HepG2 (cell line): Measurements from ENCODE around the gene LONP1. TPM values are rescaled to one million over a fixed set of nuclear protein-coding genes. Genes with fewer than 3 reads are reported as not detected.
A peak's percentile ranks its signal among the peaks of the same experiment; 100 is the strongest.

Experiments
- ATAD3A ChIP-seq: sonication (generic); formaldehyde crosslinking; IDR thresholded peaks from 2 replicates; pipeline ENCODE4 v1.4.0; 2020; ENCODE audit warnings: missing genetic modification reagents
- ATF5 ChIP-seq: sonication (generic); formaldehyde crosslinking; IDR thresholded peaks from 2 replicates; pipeline ENCODE4 v1.4.0; 2020; ENCODE audit warnings: mild to moderate bottlenecking, low read depth, missing genetic modification reagents
- CCDC6 ChIP-seq: sonication (generic); formaldehyde crosslinking; IDR thresholded peaks from 2 replicates; pipeline ENCODE4 v1.8.1; 2022; ENCODE audit warnings: mild to moderate bottlenecking, missing genetic modification reagents, moderate library complexity
- CREB3 ChIP-seq: sonication (generic); formaldehyde crosslinking; IDR thresholded peaks from 2 replicates; pipeline ENCODE4 v1.5.0; 2020; ENCODE audit warnings: missing genetic modification reagents
- HDAC2 ChIP-seq: sonication (generic); formaldehyde crosslinking; IDR thresholded peaks from 2 replicates; pipeline ENCODE4 v1.4.0; 2020; ENCODE audit warnings: missing genetic modification reagents
- HOXA5 ChIP-seq: sonication (generic); formaldehyde crosslinking; IDR thresholded peaks from 2 replicates; pipeline ENCODE4 v1.4.0; 2020; ENCODE audit warnings: missing genetic modification reagents
- KLF6 ChIP-seq: IDR thresholded peaks from 2 replicates; pipeline ENCODE4 v1.8.0; 2016; ENCODE audit warnings: missing biosample characterization, missing genetic modification reagents
- MXD1 ChIP-seq: sonication (generic); formaldehyde crosslinking; IDR thresholded peaks from 2 replicates; pipeline ENCODE4 v1.4.0; 2020; ENCODE audit warnings: mild to moderate bottlenecking, missing genetic modification reagents
- NCOA1 ChIP-seq: sonication (generic); formaldehyde crosslinking; IDR thresholded peaks from 2 replicates; pipeline ENCODE4 v1.9.0; 2021; ENCODE audit warnings: missing genetic modification reagents
- NRL ChIP-seq: sonication (generic); formaldehyde crosslinking; IDR thresholded peaks from 2 replicates; pipeline ENCODE4 v1.5.0; 2020; ENCODE audit warnings: missing genetic modification reagents, mild to moderate bottlenecking, moderate library complexity, borderline replicate concordance
- POLR2AphosphoS2 ChIP-seq: IDR thresholded peaks from 2 replicates; pipeline ENCODE4 v1.6.1; 2011; ENCODE audit warnings: low read depth, low read length, improper control_type of control experiment
- TAF15 ChIP-seq: fragments of 200-400 bp; formaldehyde crosslinking; IDR thresholded peaks from one replicate; pipeline ENCODE4 v1.6.1; 2018; ENCODE audit warnings: mild to moderate bottlenecking, low read depth, low read length; ENCODE audit not compliant: poor library complexity, severe bottlenecking
- TEAD2 ChIP-seq: sonication (generic); formaldehyde crosslinking; IDR thresholded peaks from 2 replicates; pipeline ENCODE4 v1.9.0; 2021; ENCODE audit warnings: missing genetic modification reagents
- TMF1 ChIP-seq: sonication (generic); formaldehyde crosslinking; IDR thresholded peaks from 2 replicates; pipeline ENCODE4 v1.8.1; 2022; ENCODE audit warnings: low read depth, missing genetic modification reagents
- YEATS4 ChIP-seq: sonication (generic); formaldehyde crosslinking; IDR thresholded peaks from 2 replicates; pipeline ENCODE4 v1.4.0; 2020; ENCODE audit warnings: missing genetic modification reagents, borderline replicate concordance
- ZBTB20 ChIP-seq: sonication (generic); formaldehyde crosslinking; IDR thresholded peaks from 2 replicates; pipeline ENCODE4 v1.8.1; 2023; ENCODE audit warnings: missing genetic modification reagents, low read depth, mild to moderate bottlenecking, borderline replicate concordance
- ZNF318 ChIP-seq: sonication (generic); formaldehyde crosslinking; IDR thresholded peaks from 2 replicates; pipeline ENCODE4 v1.4.0; 2020; ENCODE audit warnings: mild to moderate bottlenecking, missing genetic modification reagents
- ZNF329 ChIP-seq: sonication (generic); formaldehyde crosslinking; IDR thresholded peaks from 2 replicates; pipeline ENCODE4 v1.9.0; 2021; ENCODE audit warnings: low read depth, mild to moderate bottlenecking, missing genetic modification reagents
- ZNF354B ChIP-seq: sonication (generic); formaldehyde crosslinking; IDR thresholded peaks from 2 replicates; pipeline ENCODE4 v1.8.0; 2022; ENCODE audit warnings: mild to moderate bottlenecking, missing genetic modification reagents
- polyA plus RNA-seq, 8 experiments: library from polyadenylated mRNA; depleted of rRNA in 3 of 8; stranded (reverse) in 7 of 8; unstranded in 1 of 8; fragments of >200 nt; fragmentation: Illumina TruSeq in 4 of 8; extraction: Trizol in 4 of 8; gene quantifications; 2 replicates each; pipeline versions ENCODE4 v1.2.1 to v1.2.3, GENCODE V29; 2011 to 2016; ENCODE audit warnings: low read depth in 4 of 8, missing spikeins in 1 of 8, mixed read lengths in 1 of 8; ENCODE audit not compliant: insufficient read depth in 1 of 8
- total RNA-seq, 5 experiments: library from RNA; depleted of rRNA; stranded (reverse); fragments of >200 nt; fragmentation: Illumina TruSeq; extraction: Trizol; gene quantifications; 2 replicates each; pipeline ENCODE4 v1.2.3, GENCODE V29; 2016; ENCODE audit warnings: low read depth in 1 of 5

The LONP1 gene
- total and polyA plus RNA-seq, 2 of the 13 experiments (the other 11 are each of a cell fraction or from before 2014, with no cell fraction given), result 59.5 to 76.8 TPM

- TF ChIP-seq KLF6 (CRISPR knock-in tag) (peak; percentile 89), TMF1 (CRISPR knock-in tag) (no peak; the same call in 1 of the 2 replicates), ATF5 (CRISPR knock-in tag) (no peak), POLR2AphosphoS2 (peak; percentile 82), NRL (CRISPR knock-in tag) (peak; percentile 87; the same call in 1 of the 2 replicates), ATAD3A (CRISPR knock-in tag) (no peak), YEATS4 (CRISPR knock-in tag) (peak; percentile 86), ZNF354B (CRISPR knock-in tag) (no peak), ZNF318 (CRISPR knock-in tag) (no peak), ZNF329 (peak; percentile 76; the same call in 1 of the 2 replicates), CCDC6 (peak; percentile 89; the same call in 1 of the 2 replicates), ZBTB20 (CRISPR knock-in tag) (peak; percentile 22; the same call in 1 of the 2 replicates), NCOA1 (CRISPR knock-in tag) (peak; percentile 74; the same call in 1 of the 2 replicates), CREB3 (CRISPR knock-in tag) (0 out of 2 replicates have a peak, but pooled peaks have one; percentile 56), TAF15 (peak; percentile 69), HOXA5 (CRISPR knock-in tag) (peak; percentile 93), HDAC2 (CRISPR knock-in tag) (peak; percentile 59), MXD1 (peak; percentile 85), TEAD2 (peak; percentile 71; the same call in 1 of the 2 replicates)
These were observed 29.6 kb downstream of the LONP1 start, which contains the start of gene RPL36 (continued) for GRCh38 chr19:5690125-5690954.
